ENCODE results near the gene PIH1D1.

DNA sequence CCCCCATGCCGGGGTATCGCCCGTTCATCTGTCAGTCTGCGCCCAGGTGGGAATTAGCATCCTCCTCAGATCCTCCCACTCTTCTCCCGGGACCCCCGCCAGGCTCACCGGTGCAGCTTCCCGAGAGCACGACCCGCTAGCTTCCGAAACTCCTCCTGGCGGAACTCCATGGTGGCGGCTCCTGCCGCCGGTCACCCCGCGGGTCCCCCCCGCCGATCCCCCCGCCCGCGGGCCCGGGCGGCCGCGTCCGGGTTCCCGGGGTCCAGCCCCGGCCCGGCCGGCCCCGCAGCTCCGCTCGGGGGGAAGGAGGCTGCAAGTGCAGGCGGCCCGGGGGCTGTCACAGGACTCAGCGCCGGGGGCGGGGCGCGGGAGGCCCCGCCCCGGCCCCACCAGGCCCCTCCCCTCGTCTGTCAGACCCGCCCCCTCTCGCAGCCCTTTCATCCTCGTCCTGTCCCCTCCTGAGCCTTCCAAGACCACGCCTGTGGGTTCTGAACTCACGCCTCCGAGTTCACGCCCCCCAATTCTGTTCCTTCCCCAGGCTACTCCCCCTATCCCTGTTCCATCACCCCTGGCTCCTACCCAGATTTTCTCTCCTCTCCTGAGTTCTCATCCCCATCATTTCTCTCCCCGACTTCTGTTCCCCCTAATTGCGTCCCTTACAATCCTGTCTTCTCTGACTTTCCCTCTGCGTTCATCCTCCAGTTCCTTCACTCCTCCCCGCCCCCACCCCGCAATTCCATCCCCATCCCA is 10.2 kb downstream of the PIH1D1 start, which contains the start of gene SLC17A7:
- TF ChIP-seq, protein P1, sequence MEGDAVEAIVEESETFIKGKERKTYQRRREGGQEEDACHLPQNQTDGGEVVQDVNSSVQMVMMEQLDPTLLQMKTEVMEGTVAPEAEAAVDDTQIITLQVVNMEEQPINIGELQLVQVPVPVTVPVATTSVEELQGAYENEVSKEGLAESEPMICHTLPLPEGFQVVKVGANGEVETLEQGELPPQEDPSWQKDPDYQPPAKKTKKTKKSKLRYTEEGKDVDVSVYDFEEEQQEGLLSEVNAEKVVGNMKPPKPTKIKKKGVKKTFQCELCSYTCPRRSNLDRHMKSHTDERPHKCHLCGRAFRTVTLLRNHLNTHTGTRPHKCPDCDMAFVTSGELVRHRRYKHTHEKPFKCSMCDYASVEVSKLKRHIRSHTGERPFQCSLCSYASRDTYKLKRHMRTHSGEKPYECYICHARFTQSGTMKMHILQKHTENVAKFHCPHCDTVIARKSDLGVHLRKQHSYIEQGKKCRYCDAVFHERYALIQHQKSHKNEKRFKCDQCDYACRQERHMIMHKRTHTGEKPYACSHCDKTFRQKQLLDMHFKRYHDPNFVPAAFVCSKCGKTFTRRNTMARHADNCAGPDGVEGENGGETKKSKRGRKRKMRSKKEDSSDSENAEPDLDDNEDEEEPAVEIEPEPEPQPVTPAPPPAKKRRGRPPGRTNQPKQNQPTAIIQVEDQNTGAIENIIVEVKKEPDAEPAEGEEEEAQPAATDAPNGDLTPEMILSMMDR (IDR thresholded peaks at IDR 0.05; ENCODE audit: control extremely low read depth in 1 of 3, insufficient read depth in 1 of 3, low read depth in 1 of 3, low read length in 3 of 3), result peak in 1 of 3 experiments; percentile 1; a peak in 1 of 4 replicates
- TF ChIP-seq POLR2AphosphoS5 (IDR thresholded peaks at IDR 0.05; ENCODE audit: low read depth, low read length), result no peak
- TF ChIP-seq, protein P2, sequence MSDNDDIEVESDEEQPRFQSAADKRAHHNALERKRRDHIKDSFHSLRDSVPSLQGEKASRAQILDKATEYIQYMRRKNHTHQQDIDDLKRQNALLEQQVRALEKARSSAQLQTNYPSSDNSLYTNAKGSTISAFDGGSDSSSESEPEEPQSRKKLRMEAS (IDR thresholded peaks at IDR 0.05), result no peak
- no peak for TF ChIP-seq SP2 (IDR thresholded peaks at IDR 0.05; ENCODE audit: low read length)
- TF ChIP-seq HDAC2 (IDR thresholded peaks at IDR 0.05; ENCODE audit: borderline replicate concordance in 1 of 2, low read depth in 2 of 2, low read length in 2 of 2), result no peak
- TF ChIP-seq POLR2A (IDR thresholded peaks at IDR 0.05; ENCODE audit: control extremely low read depth in 1 of 2, low read depth in 2 of 2, low read length in 2 of 2), result no peak
- TF ChIP-seq RFX5 (IDR thresholded peaks at IDR 0.05; ENCODE audit: borderline replicate concordance, low read depth, low read length), result no peak
- no peak for TF ChIP-seq ZNF274 (IDR thresholded peaks at IDR 0.05; ENCODE audit: borderline replicate concordance, extremely low read depth, low read length)
- no peak for TF ChIP-seq CREB1 (IDR thresholded peaks at IDR 0.05)
- no peak for TF ChIP-seq MAFK (IDR thresholded peaks at IDR 0.05; ENCODE audit: low read depth, low read length)
- TF ChIP-seq EGR1 (IDR thresholded peaks at IDR 0.05; ENCODE audit: borderline replicate concordance, low read depth, low read length), result no peak
- no peak for TF ChIP-seq YY1 (IDR thresholded peaks at IDR 0.05; ENCODE audit: low read depth, low read length)

All from H1 (cell line).